ENCODE data around the gene NINJ2. TPM values are rescaled to one million over a fixed set of nuclear protein-coding genes. Genes with fewer than 3 reads are reported as not detected.

NINJ2 gene
- total RNA-seq, 1 donor from 2014 or later, result 2.3 TPM

GRCh38 chr12:693934-694533 is 30.8 kb upstream of the NINJ2 start:
- no peak overlapping the region for H3K27ac Mint-ChIP-seq (ENCODE audit: unreplicated experiment)
- H3K4me3 Mint-ChIP-seq (ENCODE audit: unreplicated experiment), result no peak overlapping the region
- H3K27me3 Mint-ChIP-seq (ENCODE audit: unreplicated experiment), result peaks cover 7% of the 10 kb centered on the region

GRCh38 chr12:692274-692673 is 29.0 kb upstream of the NINJ2 start:
- Mint-ChIP-seq H3K27ac (ENCODE audit: unreplicated experiment) (no peak overlapping the region), H3K4me3 (ENCODE audit: unreplicated experiment) (no peak overlapping the region), H3K4me1 (ENCODE audit: unreplicated experiment) (no peaks in the 10 kb centered on the region), H3K36me3 (ENCODE audit: low read depth, unreplicated experiment) (peaks cover 4% of the 10 kb centered on the region), H3K27me3 (ENCODE audit: unreplicated experiment) (peaks cover 4% of the 10 kb centered on the region), H3K9me3 (ENCODE audit: unreplicated experiment) (peaks cover 10% of the 10 kb centered on the region)
- no peak for DNase-seq (ENCODE audit: low spot score)
- no peak for TF ChIP-seq CTCF (IDR thresholded peaks at IDR 0.05; ENCODE audit: unreplicated experiment)

More at GRCh38 chr12:693934-694533, 30.8 kb upstream of the NINJ2 start:
- no peak for TF ChIP-seq CTCF (IDR thresholded peaks at IDR 0.05; ENCODE audit: unreplicated experiment)
- Mint-ChIP-seq H3K4me1 (ENCODE audit: unreplicated experiment) (no peaks in the 10 kb centered on the region), H3K36me3 (ENCODE audit: low read depth, unreplicated experiment) (peaks cover 10% of the 10 kb centered on the region), H3K9me3 (ENCODE audit: unreplicated experiment) (peaks cover 14% of the 10 kb centered on the region)
- DNase-seq (ENCODE audit: low spot score), result no peak

- H3K27ac Mint-ChIP-seq (ENCODE audit: unreplicated experiment), result no peak overlapping the region
Measured at GRCh38 chr12:690466-690865, 27.2 kb upstream of the NINJ2 start.

GRCh38 chr12:685388-685787 is 22.1 kb upstream of the NINJ2 start:
- Mint-ChIP-seq H3K4me3 (ENCODE audit: unreplicated experiment) (no peak overlapping the region), H3K9me3 (ENCODE audit: unreplicated experiment) (no peaks in the 10 kb centered on the region), H3K27ac (ENCODE audit: unreplicated experiment) (no peak overlapping the region), H3K27me3 (ENCODE audit: unreplicated experiment) (peaks cover 5% of the 10 kb centered on the region), H3K36me3 (ENCODE audit: low read depth, unreplicated experiment) (no peaks in the 10 kb centered on the region), H3K4me1 (ENCODE audit: unreplicated experiment) (peaks cover 3% of the 10 kb centered on the region)
- no peak for TF ChIP-seq CTCF (IDR thresholded peaks at IDR 0.05; ENCODE audit: unreplicated experiment)
- peak; percentile 18 for DNase-seq (ENCODE audit: low spot score)

More at GRCh38 chr12:690466-690865, 27.2 kb upstream of the NINJ2 start:
- peaks cover 5% of the 10 kb centered on the region for H3K9me3 Mint-ChIP-seq (ENCODE audit: unreplicated experiment)
- H3K4me3 Mint-ChIP-seq (ENCODE audit: unreplicated experiment), result no peak overlapping the region
- no peak for DNase-seq (ENCODE audit: low spot score)
- H3K4me1 Mint-ChIP-seq (ENCODE audit: unreplicated experiment), result no peaks in the 10 kb centered on the region
- no peak for TF ChIP-seq CTCF (IDR thresholded peaks at IDR 0.05; ENCODE audit: unreplicated experiment)
- peaks cover 4% of the 10 kb centered on the region for H3K27me3 Mint-ChIP-seq (ENCODE audit: unreplicated experiment)
- H3K36me3 Mint-ChIP-seq (ENCODE audit: low read depth, unreplicated experiment), result peaks cover 4% of the 10 kb centered on the region

GRCh38 chr12:684416-684815 is 21.2 kb upstream of the NINJ2 start:
- Mint-ChIP-seq H3K36me3 (ENCODE audit: low read depth, unreplicated experiment) (no peaks in the 10 kb centered on the region), H3K27ac (ENCODE audit: unreplicated experiment) (no peak overlapping the region)

More at GRCh38 chr12:684416-684815, 21.2 kb upstream of the NINJ2 start:
- H3K4me3 Mint-ChIP-seq (ENCODE audit: unreplicated experiment), result no peak overlapping the region
- no peak for DNase-seq (ENCODE audit: low spot score)
- no peak for TF ChIP-seq CTCF (IDR thresholded peaks at IDR 0.05; ENCODE audit: unreplicated experiment)
- H3K4me1 Mint-ChIP-seq (ENCODE audit: unreplicated experiment), result peaks cover 3% of the 10 kb centered on the region
- peaks cover 5% of the 10 kb centered on the region for H3K27me3 Mint-ChIP-seq (ENCODE audit: unreplicated experiment)
- no peaks in the 10 kb centered on the region for H3K9me3 Mint-ChIP-seq (ENCODE audit: unreplicated experiment)
